Fibroblast of lung (primary cell): ENCODE results near the gene MRPL14. TPM values are rescaled to one million over a fixed set of nuclear protein-coding genes. Genes with fewer than 3 reads are reported as not detected.

ENCODE experiments used
- DNase-seq, 2 donors: peaks; one replicate each; pipeline versions ENCODE4 v3.0.0 to v3.0.0-alpha.2; 2010; ENCODE audit warnings: low read depth in 2 of 2
- H2AFZ ChIP-seq: 2 replicates; pipeline ENCODE4 v1.5.1; 2012; ENCODE audit warnings: low read length, control low read depth, inconsistent platforms
- H3K27ac ChIP-seq: 2 replicates; pipeline ENCODE4 v1.5.1; 2011; ENCODE audit warnings: low read length, control low read depth; ENCODE audit not compliant: insufficient read depth
- H3K27me3 ChIP-seq: 2 replicates; pipeline ENCODE4 v1.5.1; 2011; ENCODE audit warnings: mild to moderate bottlenecking, low read length; ENCODE audit not compliant: control insufficient read depth, insufficient read depth
- H3K36me3 ChIP-seq: 2 replicates; pipeline ENCODE4 v1.5.1; 2011; ENCODE audit warnings: low read length; ENCODE audit not compliant: control insufficient read depth, insufficient read depth
- H3K4me1 ChIP-seq: 2 replicates; pipeline ENCODE4 v1.5.1; 2011; ENCODE audit warnings: low read length; ENCODE audit not compliant: control insufficient read depth, insufficient read depth; ENCODE audit errors: extremely low read depth
- H3K4me2 ChIP-seq: 2 replicates; pipeline ENCODE4 v1.5.1; 2011; ENCODE audit warnings: low read length, control low read depth; ENCODE audit not compliant: insufficient read depth; ENCODE audit errors: extremely low read depth
- H3K4me3 ChIP-seq, 4 experiments: fragments of 200-600 bp in 1 of 4; sonication (generic) in 1 of 4; replicated peaks in 1 of 4; 2 replicates each; pipeline ENCODE4 v1.5.1; 2011 to 2016; ENCODE audit warnings: low read length in 4 of 4, low read depth in 3 of 4, mild to moderate bottlenecking in 3 of 4, control low read depth in 2 of 4, inconsistent platforms in 1 of 4, mixed read lengths in 1 of 4; ENCODE audit not compliant: insufficient read depth in 1 of 4; ENCODE audit errors: control extremely low read depth in 1 of 4
- H3K79me2 ChIP-seq: 2 replicates; pipeline ENCODE4 v1.5.1; 2012; ENCODE audit warnings: mild to moderate bottlenecking, low read length, inconsistent platforms; ENCODE audit not compliant: control insufficient read depth, insufficient read depth
- H3K9ac ChIP-seq: 2 replicates; pipeline ENCODE4 v1.5.1; 2011; ENCODE audit warnings: mild to moderate bottlenecking, low read length, control low read depth; ENCODE audit not compliant: insufficient read depth
- H3K9me3 ChIP-seq: 2 replicates; pipeline ENCODE4 v1.5.1; 2012; ENCODE audit warnings: low read depth, low read length; ENCODE audit not compliant: control insufficient read depth, insufficient read depth
- H4K20me1 ChIP-seq: 2 replicates; pipeline ENCODE4 v1.5.1; 2011; ENCODE audit warnings: low read length; ENCODE audit not compliant: control insufficient read depth, insufficient read depth; ENCODE audit errors: extremely low read depth
- EZH2 ChIP-seq: IDR thresholded peaks from 2 replicates; pipeline ENCODE4 v1.5.1; 2012; ENCODE audit warnings: low read length, control low read depth, mild to moderate bottlenecking; ENCODE audit errors: missing control alignments
- polyA plus RNA-seq, 2 donors: library from polyadenylated mRNA; depleted of rRNA in 1 of 2; stranded (reverse) in 1 of 2; unstranded in 1 of 2; fragments of >200 nt; gene quantifications; 2 replicates each; pipeline ENCODE4 v1.2.1, GENCODE V29; 2011 to 2012; ENCODE audit warnings: missing spikeins in 1 of 2
- total RNA-seq: library from RNA; depleted of rRNA; stranded (reverse); fragments of >200 nt; gene quantifications from 2 replicates; pipeline ENCODE4 v1.2.1, GENCODE V29; 2014
- TF ChIP-seq, protein P1 (sequence below), 2 donors: IDR thresholded peaks in 1 of 2; conservative IDR thresholded peaks in 1 of 2; 1 replicate in 1 of 2; 2 replicates in 1 of 2; pipeline ENCODE4 v1.5.1; 2011 to 2012; ENCODE audit warnings: low read length in 2 of 2, control low read depth in 1 of 2, inconsistent platforms in 1 of 2, low read depth in 1 of 2, mild to moderate bottlenecking in 1 of 2

The MRPL14 gene
- total and polyA plus RNA-seq, 2 donors (not counting 1 experiment from before 2014, with no cell fraction given): 36.2 to 60.6 TPM

DNA sequence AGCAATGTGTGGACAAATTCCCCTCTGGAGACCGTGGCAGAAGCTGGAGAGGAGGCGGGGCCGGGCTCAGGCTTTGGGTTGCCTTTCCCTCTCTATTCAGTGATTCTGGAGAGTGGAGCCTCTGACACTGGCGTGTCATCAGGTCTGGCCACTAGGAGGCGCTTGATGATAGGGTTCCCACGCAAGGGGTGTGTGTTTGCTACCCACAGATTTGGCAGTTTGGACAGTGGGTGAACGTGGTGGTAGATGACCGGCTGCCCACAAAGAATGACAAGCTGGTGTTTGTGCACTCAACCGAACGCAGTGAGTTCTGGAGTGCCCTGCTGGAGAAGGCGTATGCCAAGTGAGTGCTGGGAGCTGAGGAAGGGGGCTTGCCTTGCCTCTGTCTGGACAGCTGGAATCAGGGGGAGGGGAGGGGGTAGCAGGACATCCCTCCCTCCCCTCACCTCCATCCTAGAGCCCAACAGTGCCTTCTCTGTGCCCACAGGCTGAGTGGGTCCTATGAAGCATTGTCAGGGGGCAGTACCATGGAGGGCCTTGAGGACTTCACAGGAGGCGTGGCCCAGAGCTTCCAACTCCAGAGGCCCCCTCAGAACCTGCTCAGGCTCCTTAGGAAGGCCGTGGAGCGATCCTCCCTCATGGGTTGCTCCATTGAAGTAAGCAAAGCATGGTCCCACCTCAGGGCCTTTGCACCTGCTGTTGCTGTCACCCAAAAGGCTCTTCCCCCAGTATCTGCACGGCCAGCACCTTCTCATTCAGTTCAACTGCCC lies 45.7 kb upstream of the MRPL14 start:
- Histone ChIP-seq H3K27ac (no peak overlapping the region), H2AFZ (no peak overlapping the region), H3K9ac (no peak overlapping the region), H3K4me2 (no peak overlapping the region), H4K20me1 (no peaks in the 10 kb centered on the region), H3K36me3 (no peaks in the 10 kb centered on the region), H3K27me3 (peaks cover 6% of the 10 kb centered on the region), H3K4me3 (no peak overlapping the region), H3K4me1 (peaks cover 6% of the 10 kb centered on the region), H3K9me3 (no peaks in the 10 kb centered on the region), H3K79me2 (no peaks in the 10 kb centered on the region)
- peak; percentile 60 to 78 for DNase-seq
- no peak for TF ChIP-seq EZH2
- TF ChIP-seq, protein P1, sequence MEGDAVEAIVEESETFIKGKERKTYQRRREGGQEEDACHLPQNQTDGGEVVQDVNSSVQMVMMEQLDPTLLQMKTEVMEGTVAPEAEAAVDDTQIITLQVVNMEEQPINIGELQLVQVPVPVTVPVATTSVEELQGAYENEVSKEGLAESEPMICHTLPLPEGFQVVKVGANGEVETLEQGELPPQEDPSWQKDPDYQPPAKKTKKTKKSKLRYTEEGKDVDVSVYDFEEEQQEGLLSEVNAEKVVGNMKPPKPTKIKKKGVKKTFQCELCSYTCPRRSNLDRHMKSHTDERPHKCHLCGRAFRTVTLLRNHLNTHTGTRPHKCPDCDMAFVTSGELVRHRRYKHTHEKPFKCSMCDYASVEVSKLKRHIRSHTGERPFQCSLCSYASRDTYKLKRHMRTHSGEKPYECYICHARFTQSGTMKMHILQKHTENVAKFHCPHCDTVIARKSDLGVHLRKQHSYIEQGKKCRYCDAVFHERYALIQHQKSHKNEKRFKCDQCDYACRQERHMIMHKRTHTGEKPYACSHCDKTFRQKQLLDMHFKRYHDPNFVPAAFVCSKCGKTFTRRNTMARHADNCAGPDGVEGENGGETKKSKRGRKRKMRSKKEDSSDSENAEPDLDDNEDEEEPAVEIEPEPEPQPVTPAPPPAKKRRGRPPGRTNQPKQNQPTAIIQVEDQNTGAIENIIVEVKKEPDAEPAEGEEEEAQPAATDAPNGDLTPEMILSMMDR (conservative IDR thresholded peaks at IDR 0.05 in 1 of 2, IDR thresholded peaks at IDR 0.05 in 1 of 2; ENCODE audit: low read depth in 1 of 2, low read length in 2 of 2): peak; percentile 92 to 96

DNA sequence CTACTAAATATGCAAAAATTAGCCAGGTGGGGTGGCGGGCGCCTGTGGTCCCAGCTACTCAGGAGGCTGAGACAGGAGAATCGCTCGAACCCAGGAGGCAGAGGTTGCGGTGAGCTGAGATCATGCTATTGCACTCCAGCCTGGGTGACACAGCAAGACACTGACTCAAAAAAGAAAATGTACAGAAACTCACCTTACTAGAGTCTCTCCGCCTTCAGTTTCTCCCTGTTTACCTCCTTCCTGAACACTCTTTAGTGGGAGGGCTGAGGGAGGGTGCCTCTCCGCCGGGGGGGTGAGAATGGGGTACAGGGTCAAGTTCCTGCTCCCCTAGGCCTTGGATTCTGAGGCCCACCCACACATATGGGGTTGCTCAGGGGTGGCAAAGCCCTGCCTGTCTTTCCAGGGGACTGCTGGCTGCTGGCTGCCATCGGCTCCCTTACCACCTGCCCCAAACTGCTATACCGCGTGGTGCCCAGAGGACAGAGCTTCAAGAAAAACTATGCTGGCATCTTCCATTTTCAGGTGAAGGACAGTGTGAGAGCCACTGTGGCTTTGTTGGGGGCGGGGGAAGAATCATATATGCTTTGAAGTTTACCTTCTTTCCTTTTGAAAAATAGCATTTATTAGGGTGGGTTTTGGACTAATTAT lies 44.8 kb upstream of the MRPL14 start:
- Histone ChIP-seq H3K27me3 (peaks cover 6% of the 10 kb centered on the region), H3K4me1 (peaks cover 2% of the 10 kb centered on the region), H3K4me2 (no peak overlapping the region), H4K20me1 (no peaks in the 10 kb centered on the region), H3K9ac (no peak overlapping the region), H3K36me3 (no peaks in the 10 kb centered on the region), H3K4me3 (no peak overlapping the region), H3K79me2 (no peaks in the 10 kb centered on the region), H2AFZ (no peak overlapping the region), H3K9me3 (no peaks in the 10 kb centered on the region), H3K27ac (no peak overlapping the region)
- TF ChIP-seq EZH2: no peak
- TF ChIP-seq, protein P1 (conservative IDR thresholded peaks at IDR 0.05 in 1 of 2, IDR thresholded peaks at IDR 0.05 in 1 of 2; ENCODE audit: low read depth in 1 of 2, low read length in 2 of 2): no peak
- no peak for DNase-seq

DNA sequence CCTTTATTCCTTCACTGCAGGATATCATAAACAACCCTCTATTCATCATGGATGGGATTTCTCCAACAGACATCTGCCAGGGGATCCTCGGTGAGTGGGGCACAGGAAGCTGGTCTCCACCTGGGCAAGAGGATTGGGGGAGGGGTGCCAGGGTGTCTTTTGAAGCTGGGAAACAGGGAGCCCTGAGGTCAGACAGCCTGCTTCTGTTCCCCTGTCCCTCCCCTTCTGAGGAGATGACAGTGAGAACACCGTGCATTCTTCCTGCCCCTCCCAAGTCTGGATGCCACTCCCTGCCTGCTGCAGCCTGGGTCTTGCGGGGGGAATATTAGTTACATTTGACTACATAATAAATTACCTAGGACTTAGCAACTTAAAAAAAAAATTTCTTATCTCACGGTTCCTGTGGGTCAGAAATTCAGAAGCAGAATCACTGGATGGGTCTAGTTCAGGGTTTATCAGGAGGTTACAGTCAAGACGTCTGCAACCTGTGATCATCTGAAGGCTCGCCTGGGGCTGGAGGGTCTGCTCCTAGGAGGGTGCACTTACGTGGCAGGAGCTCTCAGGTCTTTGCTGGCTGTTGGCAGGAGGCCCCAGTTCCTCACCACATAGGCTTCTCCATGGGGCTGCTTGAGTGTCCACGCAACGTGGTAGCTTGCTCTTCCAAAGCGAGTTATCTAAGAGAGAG lies 42.8 kb upstream of the MRPL14 start:
- DNase-seq: no peak
- H3K4me1 ChIP-seq: peaks cover 2% of the 10 kb centered on the region
- H4K20me1 ChIP-seq: no peaks in the 10 kb centered on the region
- H3K4me2 ChIP-seq: no peak overlapping the region
- H3K79me2 ChIP-seq: no peaks in the 10 kb centered on the region
- H3K4me3 ChIP-seq: no peak overlapping the region
- no peak overlapping the region for H2AFZ ChIP-seq
- peaks cover 11% of the 10 kb centered on the region for H3K27me3 ChIP-seq
- TF ChIP-seq EZH2: no peak
- TF ChIP-seq, protein P1 (conservative IDR thresholded peaks at IDR 0.05 in 1 of 2, IDR thresholded peaks at IDR 0.05 in 1 of 2; ENCODE audit: low read depth in 1 of 2, low read length in 2 of 2): no peak
- no peak overlapping the region for H3K27ac ChIP-seq
- no peaks in the 10 kb centered on the region for H3K36me3 ChIP-seq
- H3K9ac ChIP-seq: no peak overlapping the region
- H3K9me3 ChIP-seq: no peaks in the 10 kb centered on the region
